GM18907 (cell line): ENCODE data around the gene NCK2.

Source experiments
- ATAC-seq: cut with Tn5 transposase; IDR thresholded peaks from one replicate; pipeline ENCODE4 v1.9.1; 2021; ENCODE audit warnings: mild to moderate bottlenecking, moderate library complexity; ENCODE audit not compliant: unreplicated experiment

NCK2 gene

DNA sequence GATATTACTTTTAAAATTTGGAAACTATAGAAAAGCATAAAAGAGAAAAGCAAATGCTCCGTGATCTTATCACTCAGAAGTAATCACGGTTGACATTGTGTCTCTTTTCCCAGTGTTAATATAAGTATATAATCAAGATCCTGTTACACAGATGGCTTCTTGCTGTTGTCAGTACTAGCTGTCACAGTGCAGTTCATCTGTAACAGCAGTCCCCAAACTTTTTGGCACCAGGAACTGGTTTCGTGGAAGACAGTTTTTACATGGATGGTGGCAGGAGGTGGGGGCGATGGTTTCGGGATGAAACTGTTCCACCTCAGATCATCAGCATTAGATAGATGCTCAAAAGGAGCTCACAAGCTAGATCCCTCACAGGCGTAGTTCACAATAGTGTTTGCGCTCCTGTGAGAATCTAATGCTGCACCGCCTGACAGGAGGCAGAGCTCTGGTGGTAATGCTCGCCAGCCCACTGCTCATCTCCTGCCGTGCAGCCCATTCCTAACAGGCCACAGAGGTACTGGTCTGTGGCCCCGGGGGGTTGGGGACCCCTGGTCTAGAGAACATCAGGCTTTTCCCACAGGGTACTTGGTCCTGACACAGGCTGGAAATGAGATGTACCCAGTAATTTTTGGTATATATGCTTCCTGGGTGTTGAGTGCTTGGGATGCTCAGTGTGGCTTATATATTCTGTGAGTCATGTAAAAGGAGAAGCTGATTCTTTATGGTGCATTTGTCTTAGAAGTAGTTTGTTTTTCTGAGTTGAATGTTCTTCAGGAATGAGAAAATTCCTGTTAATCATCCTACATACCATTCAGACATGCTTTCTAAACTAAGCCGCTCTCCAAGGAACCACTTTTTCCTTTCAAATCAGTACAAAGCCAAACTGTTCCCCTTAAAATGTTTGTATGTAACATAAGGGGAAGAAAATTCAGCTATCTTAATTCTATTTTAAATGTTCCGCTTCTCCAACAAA, 121.8 kb downstream of the NCK2 start:
- no peak for ATAC-seq

DNA sequence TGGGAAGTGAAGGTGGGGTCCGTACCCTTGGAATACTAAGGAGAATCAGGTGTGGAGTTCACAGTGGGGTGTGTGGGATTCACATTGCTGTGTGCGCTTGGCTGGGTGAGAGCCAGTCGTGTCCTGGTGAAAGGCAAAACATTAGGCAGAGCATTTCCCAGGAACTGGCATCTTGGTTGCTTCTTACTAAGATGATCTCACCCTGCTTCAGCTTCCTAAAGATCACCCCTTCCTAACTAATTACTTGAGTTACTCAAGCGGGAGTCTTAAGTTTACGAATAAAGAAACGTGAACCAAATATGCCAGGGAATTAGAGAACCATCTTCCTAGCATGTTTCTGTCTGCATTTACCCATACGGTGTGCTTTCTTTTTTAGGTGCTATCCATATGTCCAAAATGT, 122.9 kb downstream of the NCK2 start:
- no peak for ATAC-seq

DNA sequence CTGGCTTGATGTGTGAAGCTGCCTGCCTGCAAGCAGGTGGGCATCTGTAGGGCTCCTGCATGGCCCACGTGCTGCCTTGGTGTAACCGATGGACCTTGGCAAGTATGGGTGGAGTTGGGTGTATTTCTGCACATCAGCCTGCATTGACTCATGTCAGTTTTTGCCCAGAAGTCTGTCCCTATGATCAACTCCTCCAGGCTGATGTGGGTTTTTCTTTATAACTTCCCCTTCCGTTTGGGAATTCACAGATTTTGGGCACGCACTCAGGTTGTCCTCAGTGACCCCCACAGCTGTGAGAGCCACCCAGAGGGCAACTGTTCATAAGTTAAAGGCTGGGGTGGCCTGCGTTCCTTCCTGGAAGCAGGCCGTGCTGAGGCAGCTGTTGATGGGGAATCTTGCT, 123.3 kb downstream of the NCK2 start:
- peak; percentile 34 for ATAC-seq

DNA sequence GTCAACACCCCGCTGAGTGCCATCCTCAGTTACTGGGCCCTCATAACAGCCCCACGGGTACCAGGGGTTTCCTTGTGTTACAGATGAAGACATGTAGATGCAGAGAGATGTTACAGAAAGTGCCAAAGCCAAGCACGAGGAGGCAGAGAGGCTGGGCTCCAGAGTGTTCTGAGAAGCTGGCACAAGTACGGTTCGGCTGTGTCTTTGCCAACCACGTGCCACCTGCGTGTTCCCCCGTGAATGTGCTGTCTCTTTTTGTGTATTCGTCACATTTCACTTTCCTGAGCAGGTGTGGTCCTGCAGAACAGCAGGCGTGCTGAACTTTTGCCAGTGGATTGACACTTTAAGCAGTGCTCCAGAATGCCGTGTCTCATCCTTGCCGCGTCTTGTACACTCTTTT, 124.6 kb downstream of the NCK2 start:
- ATAC-seq: no peak

DNA sequence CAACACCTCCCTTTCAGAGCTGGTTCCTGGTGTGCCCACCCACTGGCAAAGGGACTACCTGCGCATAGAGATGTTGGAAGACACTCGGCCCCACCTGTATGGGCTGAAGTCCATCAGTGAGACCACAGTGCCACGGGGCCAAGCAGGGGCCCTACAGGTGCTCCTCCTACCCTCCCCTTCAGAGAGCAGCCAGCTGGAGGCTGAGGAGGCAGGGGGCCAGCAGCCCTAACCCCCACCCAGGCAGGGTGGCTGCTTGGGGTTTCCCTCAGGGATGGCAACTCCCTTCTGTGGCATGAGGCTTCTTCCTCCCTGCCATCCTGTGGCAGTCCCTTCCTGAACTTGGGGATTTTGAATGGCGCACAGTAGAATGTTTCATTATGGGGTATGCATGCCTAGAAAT, 125.3 kb downstream of the NCK2 start:
- no peak for ATAC-seq

DNA sequence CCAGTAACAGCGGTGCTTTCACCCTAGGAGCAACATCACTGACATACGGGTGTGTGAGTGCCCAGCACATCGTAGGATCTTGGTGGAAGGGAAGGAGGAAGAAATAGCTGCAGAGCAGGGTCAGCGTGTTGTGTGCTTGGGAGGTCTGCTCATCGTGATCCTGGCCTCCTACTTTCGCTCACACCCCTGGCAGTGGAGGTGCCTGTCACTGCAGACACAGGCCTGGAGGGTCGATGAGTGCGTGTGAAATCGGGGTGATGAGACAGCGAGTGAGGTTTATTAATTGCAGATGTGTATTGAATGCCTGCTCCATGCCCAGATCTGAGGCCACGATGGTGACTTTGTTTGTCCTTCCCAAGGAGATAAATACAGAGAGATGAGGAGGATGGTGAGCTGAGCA, 126.1 kb downstream of the NCK2 start:
- ATAC-seq: no peak

DNA sequence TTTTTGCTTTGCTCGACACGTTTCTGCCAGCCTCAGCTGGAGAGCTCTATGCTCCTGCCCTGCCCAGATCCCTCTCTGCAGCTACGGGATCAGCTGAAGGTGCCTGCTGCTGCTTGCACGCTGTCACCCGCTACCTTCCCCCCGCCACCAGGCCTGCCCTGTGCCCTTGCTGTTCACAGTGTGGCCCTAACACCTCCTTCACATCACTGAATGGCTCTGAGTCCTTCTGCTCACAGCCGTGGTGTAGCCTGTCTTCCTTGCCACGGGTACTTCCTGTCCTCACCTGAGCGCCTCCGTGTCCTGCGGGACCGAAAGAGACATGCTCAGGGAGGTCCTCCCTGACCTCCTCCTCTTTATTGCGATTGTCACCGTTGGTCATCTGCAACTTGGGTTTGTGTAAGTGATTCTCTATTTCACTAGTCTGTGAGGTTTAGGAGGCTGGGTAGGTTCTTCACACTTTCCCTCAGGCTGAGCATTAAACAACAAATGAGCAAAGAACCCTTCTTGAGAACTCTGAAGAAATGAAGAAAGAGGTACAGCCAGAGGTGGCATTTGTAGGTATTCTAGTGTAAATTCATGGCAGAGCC, 127.5 kb downstream of the NCK2 start:
- ATAC-seq: no peak

DNA sequence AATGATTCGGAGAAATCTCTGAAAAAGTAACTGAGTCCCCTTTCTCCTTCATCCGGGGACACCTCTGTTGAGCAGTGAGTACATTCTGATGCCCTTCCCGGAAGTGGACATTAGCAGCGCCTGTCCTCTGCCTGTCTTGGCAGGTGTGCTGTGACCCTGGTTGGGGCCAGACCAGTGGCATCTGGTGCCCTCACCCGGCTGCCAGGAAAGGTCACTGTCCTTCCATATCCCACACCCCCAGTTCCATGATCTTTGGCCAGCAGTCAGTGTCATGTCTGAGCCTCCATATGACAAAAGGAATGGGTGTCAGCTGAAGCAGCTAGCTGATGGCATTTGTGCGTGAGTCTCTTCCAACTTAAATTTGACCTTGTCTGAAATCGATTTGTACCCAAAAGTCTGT, 128.1 kb downstream of the NCK2 start:
- no peak for ATAC-seq

DNA sequence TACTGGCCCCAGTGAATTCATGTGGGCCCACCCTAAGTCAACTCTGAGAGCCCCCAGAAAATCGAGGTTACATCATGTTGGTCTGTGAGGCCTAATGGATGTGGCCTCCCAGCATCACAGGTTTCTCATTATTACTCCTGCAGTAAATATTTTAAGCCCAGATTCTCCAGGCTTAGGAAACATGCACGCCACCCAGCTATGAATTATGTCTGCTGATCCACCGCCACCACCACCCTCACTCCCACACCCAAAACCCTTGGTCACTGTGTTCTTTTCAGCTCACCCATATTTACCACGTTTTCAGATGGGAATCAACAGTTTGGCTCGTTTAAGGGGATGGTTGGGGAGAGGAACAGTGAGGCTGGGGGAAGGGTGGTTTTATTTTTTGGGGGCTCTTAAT, 128.6 kb downstream of the NCK2 start:
- ATAC-seq: peak; percentile 3

DNA sequence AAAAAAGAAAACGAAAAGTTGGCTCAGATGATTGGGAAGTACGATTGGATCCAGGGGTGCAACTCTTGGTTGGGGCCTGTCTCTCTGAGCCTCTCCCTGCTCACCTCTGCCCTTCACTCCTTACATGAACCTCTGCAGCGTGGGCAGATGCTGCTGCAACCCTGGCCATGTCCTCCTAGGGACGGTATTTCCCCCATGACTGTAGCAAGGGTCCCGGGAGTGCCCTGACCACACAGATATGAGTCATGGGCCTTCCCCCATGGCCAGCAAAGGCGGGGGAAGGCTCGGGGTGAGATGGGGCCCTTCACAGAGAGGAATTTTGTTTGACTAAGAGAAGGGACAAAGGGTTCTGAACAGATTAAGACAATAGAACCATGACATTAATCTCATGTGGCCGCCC, 129.0 kb downstream of the NCK2 start:
- ATAC-seq: peak; percentile 87

DNA sequence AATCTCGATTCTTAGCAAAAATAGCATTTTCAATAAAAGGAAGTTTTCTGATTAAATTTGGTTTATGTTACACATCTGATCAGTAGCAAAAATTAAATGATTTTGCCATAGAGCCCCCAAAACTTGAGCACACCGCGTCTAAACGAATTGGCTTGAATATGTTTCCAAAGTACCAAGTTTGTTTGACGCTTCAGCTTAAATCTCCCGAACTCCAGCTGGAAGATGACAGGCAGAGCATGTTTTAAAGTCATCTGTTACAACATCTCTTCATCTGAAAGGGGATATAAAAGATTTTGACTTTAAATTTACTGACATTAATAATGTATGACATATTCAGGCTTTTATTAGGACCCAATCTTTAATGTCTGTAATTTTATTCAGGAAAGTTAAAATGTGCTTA, 129.8 kb downstream of the NCK2 start:
- no peak for ATAC-seq

DNA sequence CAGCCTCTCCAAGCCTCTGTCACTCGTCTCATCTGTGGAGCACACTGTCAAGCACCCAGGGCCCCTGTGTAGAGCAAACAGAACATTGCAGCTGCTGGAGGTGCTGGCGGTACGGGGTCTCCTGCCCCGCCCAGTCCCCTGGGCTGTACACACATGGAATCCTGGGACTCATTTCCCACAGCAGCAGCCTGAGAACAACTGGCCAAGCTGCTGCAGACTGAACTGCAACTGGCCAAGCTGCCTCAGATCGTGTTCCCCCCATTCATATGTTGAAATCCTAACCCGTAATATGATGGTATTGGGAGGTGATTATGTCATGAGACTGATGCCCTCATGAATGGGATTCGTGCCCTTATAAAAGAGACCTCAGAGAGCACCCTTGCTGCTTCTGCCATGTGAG, 130.5 kb downstream of the NCK2 start:
- no peak for ATAC-seq

DNA sequence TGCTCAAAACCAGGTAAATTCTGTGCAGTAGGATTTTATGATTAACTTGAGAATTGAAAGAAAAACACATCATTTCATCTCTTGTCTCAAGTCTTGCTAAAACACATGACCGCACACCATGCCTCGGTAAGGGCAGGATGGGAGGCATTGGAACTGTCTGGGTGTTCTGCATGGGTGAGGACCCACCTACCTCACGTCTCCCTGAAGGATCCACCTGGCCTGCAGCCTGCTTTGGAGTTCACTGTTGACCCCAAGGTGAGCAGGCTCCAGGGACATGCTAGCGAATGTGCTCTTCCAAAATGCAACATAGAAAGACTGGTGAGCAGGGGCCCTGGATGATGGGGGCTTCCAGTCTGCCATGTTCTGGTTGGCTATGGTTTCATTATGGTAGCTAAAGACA, 131.5 kb downstream of the NCK2 start:
- ATAC-seq: no peak

DNA sequence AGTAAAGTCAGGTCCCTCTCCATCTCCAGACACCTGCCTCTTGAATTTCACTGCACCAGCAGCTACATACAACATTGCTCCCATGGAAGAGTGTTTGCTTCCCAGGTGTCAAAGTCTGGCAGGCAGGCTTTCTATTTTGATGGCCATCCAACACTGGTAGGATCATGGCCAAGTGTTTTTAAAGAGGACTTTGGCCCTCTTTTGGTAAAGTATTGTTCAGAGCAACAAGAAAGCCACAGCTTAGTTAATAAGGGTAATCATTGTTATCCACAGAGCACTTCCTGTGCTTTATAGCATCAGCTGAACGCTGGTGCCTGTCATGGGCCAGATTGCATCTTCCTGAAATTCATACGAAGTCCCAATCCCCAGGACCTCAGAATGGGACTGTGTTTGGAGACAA, 133.2 kb downstream of the NCK2 start:
- ATAC-seq: peak; percentile 42

DNA sequence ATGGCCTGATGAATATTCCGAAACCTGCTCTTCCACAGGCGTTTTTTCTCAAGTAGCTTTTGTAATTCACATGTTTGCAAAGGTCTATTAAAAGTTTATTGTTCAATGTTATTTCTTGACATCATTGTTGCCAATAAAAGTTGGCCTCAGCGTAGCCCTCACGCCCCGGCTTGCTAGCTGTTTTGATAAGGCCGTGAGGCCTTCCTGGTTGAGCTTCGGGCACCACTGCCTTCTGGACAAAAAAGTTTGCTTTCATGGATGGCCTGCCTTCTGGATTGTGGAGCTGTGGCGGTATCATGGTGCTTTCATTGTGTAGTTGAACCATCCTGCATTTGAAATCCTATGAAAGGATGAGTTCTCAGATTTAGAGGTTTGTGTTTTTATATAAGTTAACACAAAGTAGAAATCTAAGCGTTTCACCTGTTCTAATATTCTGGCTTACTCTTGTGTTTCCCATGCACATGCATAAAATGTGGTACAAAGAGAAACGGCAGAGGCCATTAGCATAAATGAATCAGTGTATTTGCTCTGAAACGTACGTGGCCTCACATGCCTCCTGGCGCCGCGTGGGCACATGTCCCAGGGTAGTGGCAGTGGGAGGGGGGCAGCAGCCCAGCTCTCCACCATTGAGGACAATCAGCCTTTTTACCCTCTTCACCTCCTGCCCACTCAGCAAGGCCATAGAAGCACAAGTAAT, 134.5 kb downstream of the NCK2 start:
- no peak for ATAC-seq

DNA sequence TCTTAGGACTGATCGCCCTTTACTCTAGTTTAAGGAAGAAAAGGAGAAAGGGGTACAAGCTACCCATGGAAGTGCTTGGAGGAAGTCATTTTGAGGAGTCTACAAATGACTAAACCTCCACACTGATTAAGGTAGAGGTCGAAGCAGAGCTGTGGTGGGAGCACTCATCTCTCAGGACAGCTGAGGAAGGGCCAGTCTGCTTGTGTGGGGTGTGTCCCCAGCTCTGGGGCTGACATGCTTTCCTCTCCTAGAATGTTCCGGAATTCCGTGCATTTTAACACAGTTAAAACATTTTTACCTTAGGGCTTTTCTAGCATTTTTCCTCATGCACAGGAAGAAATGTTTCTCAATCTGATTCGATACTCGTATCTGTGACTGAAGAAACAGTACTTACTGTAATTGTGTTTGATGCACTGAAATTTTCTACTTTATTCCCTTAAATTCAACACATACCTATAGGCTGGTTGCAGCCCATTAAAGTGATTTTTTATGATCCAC, 135.1 kb downstream of the NCK2 start:
- no peak for ATAC-seq

DNA sequence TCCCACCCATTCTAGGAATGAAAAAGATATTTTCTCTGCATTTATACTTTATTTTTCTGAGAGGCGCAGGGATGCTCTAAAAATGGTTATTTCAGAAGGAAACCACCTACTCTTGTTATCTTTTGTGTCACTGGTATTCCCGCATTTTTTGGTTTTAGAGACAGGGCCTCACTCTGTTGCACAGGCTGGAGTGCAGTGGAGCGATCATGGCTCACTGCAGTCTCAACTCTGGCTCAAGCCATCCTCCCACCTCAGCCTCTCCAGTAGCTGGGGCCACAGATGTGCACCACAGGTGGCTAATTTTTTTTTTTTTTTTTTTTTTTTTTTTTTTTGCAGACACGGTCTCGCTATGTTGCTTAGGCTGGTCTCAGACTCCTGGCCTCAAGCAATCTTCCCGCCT, 135.9 kb downstream of the NCK2 start:
- no peak for ATAC-seq

DNA sequence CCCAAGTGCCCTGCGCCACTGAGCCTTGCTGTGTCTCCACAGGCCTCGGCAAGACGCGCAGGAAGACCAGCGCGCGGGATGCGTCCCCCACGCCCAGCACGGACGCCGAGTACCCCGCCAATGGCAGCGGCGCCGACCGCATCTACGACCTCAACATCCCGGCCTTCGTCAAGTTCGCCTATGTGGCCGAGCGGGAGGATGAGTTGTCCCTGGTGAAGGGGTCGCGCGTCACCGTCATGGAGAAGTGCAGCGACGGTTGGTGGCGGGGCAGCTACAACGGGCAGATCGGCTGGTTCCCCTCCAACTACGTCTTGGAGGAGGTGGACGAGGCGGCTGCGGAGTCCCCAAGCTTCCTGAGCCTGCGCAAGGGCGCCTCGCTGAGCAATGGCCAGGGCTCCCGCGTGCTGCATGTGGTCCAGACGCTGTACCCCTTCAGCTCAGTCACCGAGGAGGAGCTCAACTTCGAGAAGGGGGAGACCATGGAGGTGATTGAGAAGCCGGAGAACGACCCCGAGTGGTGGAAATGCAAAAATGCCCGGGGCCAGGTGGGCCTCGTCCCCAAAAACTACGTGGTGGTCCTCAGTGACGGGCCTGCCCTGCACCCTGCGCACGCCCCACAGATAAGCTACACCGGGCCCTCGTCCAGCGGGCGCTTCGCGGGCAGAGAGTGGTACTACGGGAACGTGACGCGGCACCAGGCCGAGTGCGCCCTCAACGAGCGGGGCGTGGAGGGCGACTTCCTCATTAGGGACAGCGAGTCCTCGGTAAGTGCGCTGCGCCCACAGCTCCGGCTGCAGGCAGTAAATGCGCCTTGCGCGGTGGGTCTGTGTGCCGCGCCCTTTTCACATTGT, 136.8 kb downstream of the NCK2 start:
- ATAC-seq: no peak

DNA sequence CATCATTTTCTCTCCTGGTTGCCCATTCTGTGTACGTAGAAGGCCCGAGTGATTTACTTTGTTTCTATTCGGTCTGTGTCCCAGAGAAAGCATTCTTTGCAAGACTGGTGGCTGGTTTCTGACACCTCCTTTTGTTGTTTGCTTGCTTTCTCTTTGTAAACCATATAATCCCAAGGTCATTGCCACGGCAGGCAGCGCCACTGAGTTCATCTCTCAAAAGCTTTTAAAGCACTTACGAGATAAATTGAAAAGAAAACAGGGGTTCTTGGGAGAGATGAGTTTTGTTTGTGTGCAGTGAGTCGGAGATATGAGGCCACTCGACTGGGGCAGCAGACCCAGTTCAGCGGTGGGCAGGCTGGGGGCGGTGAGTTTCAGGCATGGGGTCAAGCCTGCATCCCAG, 137.6 kb downstream of the NCK2 start:
- ATAC-seq: no peak

DNA sequence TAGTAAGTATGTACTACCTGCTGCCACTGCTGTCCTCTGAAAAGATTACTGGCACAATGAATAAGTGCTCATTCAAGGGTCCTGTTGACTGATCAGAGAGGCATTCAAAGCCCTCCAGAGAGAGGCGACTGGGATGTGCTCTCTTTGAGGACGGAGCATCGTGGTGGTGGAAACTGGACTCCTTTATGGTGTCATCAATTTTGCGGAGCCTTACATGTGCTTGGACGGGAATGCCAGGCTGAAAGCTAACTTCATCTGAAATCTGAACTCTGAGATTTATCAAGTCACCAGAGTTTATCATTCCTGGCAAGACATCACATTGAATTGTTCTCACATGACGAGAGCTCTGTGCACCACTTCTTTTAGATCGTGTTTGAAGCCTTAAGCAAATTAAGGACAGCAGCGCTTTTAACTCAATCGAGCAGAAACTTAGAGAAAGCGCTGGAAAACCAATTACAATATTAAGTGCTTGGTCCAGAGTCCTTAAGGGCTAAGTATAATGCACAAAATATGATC, 138.3 kb downstream of the NCK2 start:
- ATAC-seq: no peak
